NCI-H2029 (cell line): ENCODE results near the gene RMI1.
A peak's percentile ranks its signal among the peaks of the same experiment; 100 is the strongest.

Experiments used
- DNase-seq: peaks from one replicate; lab custom pipeline; 2025; lab: John Stamatoyannopoulos, UW

The RMI1 gene

GRCh38 chr9:83969602-83970001 lies 11.0 kb upstream of the RMI1 start:
- DNase-seq, result no peak

GRCh38 chr9:83971485-83971884 lies 9.1 kb upstream of the RMI1 start:
- DNase-seq, result no peak

GRCh38 chr9:83972286-83972685 lies 8.3 kb upstream of the RMI1 start:
- no peak for DNase-seq

GRCh38 chr9:83975300-83975699 lies 5.3 kb upstream of the RMI1 start:
- DNase-seq, result no peak

GRCh38 chr9:83976372-83976771 lies 4.2 kb upstream of the RMI1 start:
- DNase-seq, result no peak

- DNase-seq, result no peak
Observed at GRCh38 chr9:83977196-83977595, 3.4 kb upstream of the RMI1 start.

GRCh38 chr9:83978992-83979811 lies 1.4 kb upstream of the RMI1 start:
- peak; percentile 88 for DNase-seq

GRCh38 chr9:83979812-83980394 lies 702 bp upstream of the RMI1 start, which contains the start of gene HNRNPK:
Gene HNRNPK (minus strand): TSS chr9:83980215. CDS start chr9:83978252, 1,963 bp downstream.
- DNase-seq, result peak; percentile 97

GRCh38 chr9:83981126-83981871 lies 694 bp downstream of the RMI1 start:
- DNase-seq, result peak; percentile 57

- no peak for DNase-seq
Observed at GRCh38 chr9:83986195-83986594, 5.6 kb downstream of the RMI1 start.

GRCh38 chr9:83986765-83987401 lies 6.3 kb downstream of the RMI1 start:
- DNase-seq, result peak; percentile 65

GRCh38 chr9:83987402-83987791 lies 6.8 kb downstream of the RMI1 start:
- no peak for DNase-seq

GRCh38 chr9:83988411-83988810 lies 7.8 kb downstream of the RMI1 start:
- DNase-seq, result no peak

GRCh38 chr9:83991355-83991754 lies 10.8 kb downstream of the RMI1 start:
- no peak for DNase-seq

GRCh38 chr9:83992407-83992806 lies 11.8 kb downstream of the RMI1 start:
- peak; percentile 27 for DNase-seq

GRCh38 chr9:83992901-83993300 lies 12.3 kb downstream of the RMI1 start:
- no peak for DNase-seq

- DNase-seq, result no peak
Observed at GRCh38 chr9:83996126-83996525, 15.5 kb downstream of the RMI1 start.

GRCh38 chr9:83999141-83999918 lies 18.7 kb downstream of the RMI1 start:
- no peak for DNase-seq

- no peak for DNase-seq
Observed at GRCh38 chr9:84000186-84000585, 19.6 kb downstream of the RMI1 start.

GRCh38 chr9:84001621-84002020 lies 21.0 kb downstream of the RMI1 start:
- no peak for DNase-seq

GRCh38 chr9:84002344-84002743 lies 21.7 kb downstream of the RMI1 start:
- DNase-seq, result no peak

- DNase-seq, result no peak
Observed at GRCh38 chr9:84003246-84003645, 22.6 kb downstream of the RMI1 start.
